NCI-H2107 (cell line): ENCODE data around the gene ZNF326.
"Not testable (repeated sequence)": the region's sequence is repeated elsewhere in the genome, so short reads cannot be mapped to it uniquely, and the experiment has no call there.

Experiments used
- DNase-seq: peaks from one replicate; lab custom pipeline; 2025; lab: John Stamatoyannopoulos, UW

The ZNF326 gene

GRCh38 chr1:89965193-89965768 lies 29.6 kb upstream of the ZNF326 start:
- DNase-seq, result no peak

GRCh38 chr1:89966656-89967055 lies 28.3 kb upstream of the ZNF326 start:
- no peak for DNase-seq

- no peak for DNase-seq
These were observed 23.3 kb upstream of the ZNF326 start for GRCh38 chr1:89971600-89971999.

- no peak for DNase-seq
These were observed 22.9 kb upstream of the ZNF326 start for GRCh38 chr1:89972024-89972423.

- DNase-seq, result no peak
These were observed 21.3 kb upstream of the ZNF326 start for GRCh38 chr1:89973471-89974127.

GRCh38 chr1:89974256-89974655 lies 20.7 kb upstream of the ZNF326 start:
- no peak for DNase-seq

- DNase-seq, result no peak
These were observed 20.0 kb upstream of the ZNF326 start for GRCh38 chr1:89974696-89975470.

- no peak for DNase-seq
These were observed 19.3 kb upstream of the ZNF326 start for GRCh38 chr1:89975540-89976125.

GRCh38 chr1:89978755-89979154 lies 16.2 kb upstream of the ZNF326 start:
- no peak for DNase-seq

GRCh38 chr1:89980605-89981004 lies 14.3 kb upstream of the ZNF326 start:
- DNase-seq, result peak; percentile 80

GRCh38 chr1:89982846-89983245 lies 12.1 kb upstream of the ZNF326 start:
- not testable (repeated sequence) for DNase-seq

GRCh38 chr1:89984564-89985116 lies 10.3 kb upstream of the ZNF326 start:
- not testable (repeated sequence) for DNase-seq

GRCh38 chr1:89986020-89986419 lies 8.9 kb upstream of the ZNF326 start:
- DNase-seq, result peak; percentile 26

GRCh38 chr1:89987159-89987819 lies 7.6 kb upstream of the ZNF326 start:
- DNase-seq, result peak; percentile 67

- no peak for DNase-seq
These were observed 5.8 kb upstream of the ZNF326 start for GRCh38 chr1:89989099-89989498.

- peak; percentile 75 for DNase-seq
These were observed 5.1 kb upstream of the ZNF326 start for GRCh38 chr1:89989799-89990198.

GRCh38 chr1:89990976-89991831 lies 3.7 kb upstream of the ZNF326 start:
- no peak for DNase-seq

GRCh38 chr1:89993541-89993940 lies 1.4 kb upstream of the ZNF326 start:
- no peak for DNase-seq

GRCh38 chr1:89994231-89994804 lies 592 bp upstream of the ZNF326 start:
- DNase-seq, result no peak

- no peak for DNase-seq
These were observed 914 bp downstream of the ZNF326 start for GRCh38 chr1:89995598-89996449.
